ENCODE results near the gene PNPLA8.
"Not testable (repeated sequence)": the region's sequence is repeated elsewhere in the genome, so short reads cannot be mapped to it uniquely, and the experiment has no call there.

The PNPLA8 gene, protein sequence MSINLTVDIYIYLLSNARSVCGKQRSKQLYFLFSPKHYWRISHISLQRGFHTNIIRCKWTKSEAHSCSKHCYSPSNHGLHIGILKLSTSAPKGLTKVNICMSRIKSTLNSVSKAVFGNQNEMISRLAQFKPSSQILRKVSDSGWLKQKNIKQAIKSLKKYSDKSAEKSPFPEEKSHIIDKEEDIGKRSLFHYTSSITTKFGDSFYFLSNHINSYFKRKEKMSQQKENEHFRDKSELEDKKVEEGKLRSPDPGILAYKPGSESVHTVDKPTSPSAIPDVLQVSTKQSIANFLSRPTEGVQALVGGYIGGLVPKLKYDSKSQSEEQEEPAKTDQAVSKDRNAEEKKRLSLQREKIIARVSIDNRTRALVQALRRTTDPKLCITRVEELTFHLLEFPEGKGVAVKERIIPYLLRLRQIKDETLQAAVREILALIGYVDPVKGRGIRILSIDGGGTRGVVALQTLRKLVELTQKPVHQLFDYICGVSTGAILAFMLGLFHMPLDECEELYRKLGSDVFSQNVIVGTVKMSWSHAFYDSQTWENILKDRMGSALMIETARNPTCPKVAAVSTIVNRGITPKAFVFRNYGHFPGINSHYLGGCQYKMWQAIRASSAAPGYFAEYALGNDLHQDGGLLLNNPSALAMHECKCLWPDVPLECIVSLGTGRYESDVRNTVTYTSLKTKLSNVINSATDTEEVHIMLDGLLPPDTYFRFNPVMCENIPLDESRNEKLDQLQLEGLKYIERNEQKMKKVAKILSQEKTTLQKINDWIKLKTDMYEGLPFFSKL
- total RNA-seq, result 64.7 to 129 reads per million in 2 donors

DNA sequence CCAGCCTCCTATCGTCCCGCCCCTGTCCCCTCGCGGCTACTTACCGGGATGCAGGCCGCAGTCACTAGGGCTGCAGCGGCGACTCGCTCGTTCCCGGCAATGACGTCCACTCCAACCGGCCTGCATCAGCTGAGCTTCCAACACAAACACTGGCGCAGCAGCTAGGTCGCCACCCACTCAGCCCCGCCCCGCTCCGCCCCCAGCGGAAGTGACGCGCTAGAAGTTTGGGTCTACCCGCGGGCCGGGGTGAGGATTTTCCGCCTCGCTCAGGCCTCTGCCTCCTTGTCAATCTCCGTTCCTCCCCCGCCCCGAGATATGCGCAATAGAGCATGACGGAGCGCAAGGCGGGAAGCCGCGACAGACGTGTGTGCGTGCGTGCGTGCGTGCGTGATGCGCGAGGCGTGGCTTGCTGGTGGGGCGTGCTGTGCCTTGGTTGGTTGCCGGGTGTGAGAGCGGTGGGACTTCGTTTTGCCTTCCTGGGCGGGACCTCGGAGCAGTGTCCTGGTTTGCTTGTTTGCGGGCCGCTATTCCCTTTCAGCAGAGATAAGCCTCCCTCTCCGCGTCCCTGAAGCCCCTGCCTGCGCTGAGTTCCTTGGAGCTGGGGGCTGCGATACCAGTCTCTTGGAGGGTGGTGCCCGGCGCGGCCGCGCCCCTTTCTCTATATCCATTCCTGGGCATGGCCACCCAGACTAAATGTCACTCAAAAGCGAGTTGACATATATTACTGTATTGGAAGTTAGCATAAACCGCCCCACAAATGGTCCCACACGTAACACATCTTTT lies at the start of gene PNPLA8:
Gene PNPLA8 (minus strand): TSS at position 151 of the 783 bp plus-strand sequence. CDS start 10,644 bp downstream, outside the sequence.
- peak; percentile 100 for DNase-seq

DNA sequence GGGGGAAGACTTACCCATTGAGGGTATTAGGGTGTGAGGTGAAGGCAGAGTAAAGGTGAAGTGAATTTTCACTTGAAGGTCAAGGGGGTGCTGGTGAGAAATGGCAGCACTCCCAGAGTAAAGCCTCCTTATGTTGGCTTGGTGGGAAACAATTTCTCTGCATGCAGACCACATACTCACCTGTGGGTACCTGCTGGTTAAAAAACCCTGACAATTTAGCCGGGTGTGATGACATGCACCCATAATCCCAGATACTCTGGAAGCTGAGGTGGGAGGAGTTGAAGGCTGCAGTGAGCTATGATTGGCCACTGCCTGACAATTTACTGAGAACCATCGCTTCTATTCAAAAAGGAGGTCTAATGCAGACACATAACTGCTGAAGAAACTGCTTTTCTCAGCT lies 49.2 kb upstream of the PNPLA8 start:
- no peak for DNase-seq

DNA sequence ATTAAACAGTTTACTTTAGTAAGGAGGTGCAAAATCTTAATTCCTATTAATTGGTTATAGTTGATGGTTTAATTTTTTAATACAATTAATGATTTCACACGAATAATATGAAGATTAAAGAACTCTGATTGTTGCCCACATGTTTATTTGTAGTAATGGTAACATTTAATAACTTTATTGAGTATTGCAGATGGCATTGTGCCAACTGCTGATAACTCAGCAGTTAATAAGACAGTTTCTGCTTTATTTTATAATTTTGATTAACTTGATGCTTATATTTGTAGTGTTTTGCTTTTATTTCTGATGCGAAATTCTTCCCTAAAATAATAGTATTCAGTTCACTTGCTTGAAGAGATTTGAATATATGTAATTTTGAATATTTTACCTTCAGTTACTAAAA lies 46.5 kb upstream of the PNPLA8 start:
- no peak for DNase-seq

- peak; percentile 29 for DNase-seq
Measured at GRCh38 chr7:108570146-108570755, 44.3 kb upstream of the PNPLA8 start.

- DNase-seq, result peak; percentile 97
Measured at GRCh38 chr7:108569381-108570145, 43.6 kb upstream of the PNPLA8 start, which contains the start of the genes DNAJB9 and THAP5. TSS of gene DNAJB9 (plus strand) at chr7:108569874. CDS start at chr7:108571727, 1,853 bp downstream. TSS of gene THAP5 (minus strand) at chr7:108569706. CDS start at chr7:108569569, 137 bp downstream.

- DNase-seq, result no peak
Measured at GRCh38 chr7:108568801-108569380, 43.0 kb upstream of the PNPLA8 start.

GRCh38 chr7:108565987-108566386 lies 40.1 kb upstream of the PNPLA8 start:
- DNase-seq, result no peak

DNA sequence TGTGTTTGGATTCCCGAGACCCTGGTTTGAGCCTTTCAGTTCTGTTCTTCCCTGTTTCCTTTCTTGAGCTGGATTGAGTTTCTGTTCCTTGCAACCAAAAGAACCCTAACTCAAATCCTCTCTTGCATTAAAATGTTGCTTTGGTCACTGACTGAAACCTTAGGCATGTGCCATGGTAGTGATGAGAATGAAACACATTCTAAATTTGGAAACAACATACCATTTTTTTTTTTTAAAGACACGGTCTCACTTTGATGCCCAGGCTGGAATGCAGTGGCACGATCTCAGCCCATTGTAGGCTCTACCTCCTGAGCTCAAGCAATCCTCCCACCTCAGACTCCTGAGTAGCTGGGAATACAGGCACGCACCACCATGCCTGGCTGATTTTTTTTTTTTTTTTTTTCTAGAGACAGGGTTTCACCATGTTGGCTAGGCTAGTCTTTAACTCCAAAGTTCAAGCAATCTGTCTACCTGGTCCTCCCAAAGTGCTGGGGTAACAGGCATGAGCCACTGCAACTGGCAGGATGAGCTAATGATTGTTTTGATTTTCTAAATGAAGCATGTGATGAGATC lies 35.2 kb upstream of the PNPLA8 start:
- no peak for DNase-seq

- DNase-seq, result no peak
Measured at GRCh38 chr7:108559253-108559652, 33.3 kb upstream of the PNPLA8 start.

- DNase-seq, result no peak
Measured at GRCh38 chr7:108557617-108558016, 31.7 kb upstream of the PNPLA8 start.

DNA sequence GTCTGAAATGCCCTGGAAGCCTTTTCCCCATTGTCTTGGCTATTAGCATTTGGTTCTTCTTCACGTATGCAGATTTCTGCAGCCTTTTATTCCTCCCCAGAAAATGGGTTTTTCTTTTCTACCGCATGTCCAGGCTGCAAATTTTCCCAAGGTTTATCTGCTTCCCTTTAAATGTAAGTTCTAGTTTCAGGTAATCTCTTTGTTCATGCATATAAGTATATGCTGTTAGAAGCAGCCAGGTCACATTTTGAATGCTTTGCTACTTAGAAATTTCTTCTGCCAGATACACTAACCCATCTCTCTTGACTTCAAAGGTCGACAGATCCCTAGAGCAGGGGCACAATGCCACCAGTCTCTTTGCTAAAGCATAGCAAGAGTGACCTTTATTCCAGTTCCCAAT lies 31.3 kb upstream of the PNPLA8 start:
- DNase-seq, result no peak

DNA sequence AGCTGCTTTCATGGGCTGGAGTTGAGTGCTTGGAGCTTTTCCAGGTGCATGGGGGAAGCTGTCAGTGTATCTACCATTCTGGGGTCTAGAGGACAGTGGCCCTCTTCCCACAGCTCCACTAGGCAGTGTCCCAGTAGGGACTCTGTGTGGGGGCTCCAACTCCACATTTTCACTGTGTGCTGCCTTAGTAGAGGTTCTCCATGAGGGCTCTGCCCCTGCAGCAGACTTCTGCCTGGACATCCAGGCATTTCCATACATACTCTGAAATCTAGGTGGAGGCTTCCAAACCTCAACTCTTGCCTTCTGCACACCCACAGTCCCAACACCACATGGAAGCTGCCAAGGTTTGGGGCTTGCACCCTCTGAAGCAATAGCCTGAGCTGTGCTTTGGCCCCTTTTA lies 30.7 kb upstream of the PNPLA8 start:
- DNase-seq, result not testable (repeated sequence)

DNA sequence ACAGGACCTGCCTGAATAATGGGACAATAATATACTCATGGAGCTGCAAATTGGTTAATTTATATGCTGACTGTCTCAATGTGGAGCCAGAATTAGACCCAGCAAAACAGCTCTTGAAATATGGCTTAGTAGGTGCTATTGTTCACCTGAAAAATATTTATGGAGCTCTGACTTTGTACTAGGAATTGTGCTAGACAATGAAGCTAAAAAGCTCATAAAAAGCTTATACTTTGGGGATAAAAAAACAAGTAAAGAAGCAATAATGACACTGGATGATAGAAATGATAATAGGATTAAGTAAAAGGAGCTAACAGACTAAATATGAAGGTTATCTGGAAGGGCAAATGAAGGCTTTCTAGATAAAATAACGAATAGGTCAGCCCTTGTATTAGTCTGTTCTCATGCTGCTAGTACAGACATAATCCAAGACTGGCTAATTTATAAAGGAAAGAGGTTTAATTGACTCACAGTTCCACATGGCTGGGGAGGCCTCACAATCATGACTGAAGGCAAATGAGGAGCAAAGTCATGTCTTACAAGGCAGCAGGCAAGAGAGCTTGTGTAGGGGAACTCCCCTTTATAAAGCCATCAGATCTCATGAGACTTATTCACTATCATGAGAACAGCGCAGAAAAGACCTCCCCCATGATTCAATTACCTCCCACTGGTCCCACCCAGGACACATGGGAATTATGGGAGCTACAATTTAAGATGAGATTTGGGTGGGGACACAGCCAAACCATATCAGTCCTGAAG lies 22.4 kb upstream of the PNPLA8 start:
- DNase-seq, result not testable (repeated sequence)

GRCh38 chr7:108541478-108541877 lies 15.5 kb upstream of the PNPLA8 start:
- DNase-seq, result no peak

- not testable (repeated sequence) for DNase-seq
Measured at GRCh38 chr7:108538685-108539084, 12.8 kb upstream of the PNPLA8 start.

- not testable (repeated sequence) for DNase-seq
Measured at GRCh38 chr7:108538236-108538635, 12.3 kb upstream of the PNPLA8 start.

DNA sequence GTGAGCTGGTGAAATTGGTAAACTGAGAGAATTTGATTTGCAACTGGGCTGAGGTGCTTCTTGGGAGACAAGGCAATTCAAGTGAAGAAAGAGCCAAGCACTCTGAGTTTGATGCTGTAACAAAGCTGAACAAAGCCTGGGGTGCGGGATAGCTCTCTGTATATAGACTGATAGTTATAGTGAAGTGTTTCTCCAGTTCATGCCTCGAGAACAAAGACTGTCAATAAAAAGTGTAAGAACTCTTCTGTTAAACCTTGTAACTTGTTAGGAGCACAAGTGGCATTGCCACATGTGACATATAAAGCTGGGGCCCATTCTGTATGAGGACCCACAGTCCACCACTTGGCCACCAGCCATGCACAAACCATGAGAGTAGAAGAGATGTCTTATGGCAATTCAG lies 11.3 kb upstream of the PNPLA8 start:
- no peak for DNase-seq

DNA sequence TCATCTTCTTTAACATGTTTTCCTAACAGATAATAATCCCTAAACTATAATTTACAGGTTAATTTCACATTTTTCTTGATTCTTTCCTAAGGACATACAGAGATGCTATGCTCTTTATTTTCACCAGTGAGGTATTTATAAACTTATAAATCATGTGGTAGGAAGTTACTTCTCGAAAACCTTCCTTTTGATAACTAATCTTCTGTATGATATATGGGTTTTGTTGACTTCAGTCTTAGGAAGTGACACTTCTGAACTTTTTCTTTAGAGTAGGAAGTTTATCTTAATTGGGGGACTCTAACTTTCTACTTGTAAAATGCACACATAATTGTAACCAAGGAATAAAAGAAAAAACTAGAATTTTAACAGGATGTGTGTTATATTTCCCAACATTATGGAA lies 9.8 kb upstream of the PNPLA8 start:
- no peak for DNase-seq

DNA sequence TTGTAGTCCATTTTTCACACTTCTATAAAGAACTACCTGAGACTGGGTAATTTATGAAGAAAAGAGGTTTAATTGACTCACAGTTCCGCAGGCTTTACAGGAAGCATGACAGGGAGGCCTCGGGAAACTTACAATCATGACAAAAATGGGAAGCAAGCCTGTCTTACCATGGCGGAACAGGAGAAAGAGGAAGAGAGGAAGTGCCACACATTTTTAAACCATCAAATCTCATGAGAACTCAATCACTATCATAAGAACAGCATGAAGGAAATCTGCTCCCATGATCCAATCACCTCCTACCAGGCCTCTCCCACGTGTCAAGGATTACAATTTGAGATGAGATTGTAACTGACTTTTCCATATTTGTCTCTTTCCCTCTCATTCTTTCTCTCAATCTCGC lies 9.3 kb upstream of the PNPLA8 start:
- no peak for DNase-seq

DNA sequence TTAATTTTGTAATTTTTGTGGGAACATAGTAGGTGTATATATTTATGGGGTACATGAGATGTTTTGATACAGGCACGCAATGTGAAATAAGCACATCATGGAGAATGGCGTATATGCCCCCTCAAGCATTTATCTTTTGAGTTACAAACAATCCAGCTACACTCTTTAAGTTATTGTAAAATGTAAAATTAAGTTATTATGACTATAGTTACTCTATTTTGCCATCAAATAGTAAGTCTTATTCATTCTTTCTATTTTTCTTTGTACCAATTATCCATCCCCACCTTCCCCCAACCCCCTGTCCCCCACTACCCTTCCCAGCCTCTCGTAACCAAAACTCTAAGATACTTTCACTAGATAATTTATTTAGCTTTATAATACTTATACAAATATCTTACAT lies 7.8 kb upstream of the PNPLA8 start:
- no peak for DNase-seq
